ENCODE results near the gene CLDN11. TPM values are rescaled to one million over a fixed set of nuclear protein-coding genes. Genes with fewer than 3 reads are reported as not detected.

Gene CLDN11
- total and polyA plus RNA-seq, 10 of the 15 experiments (the other 5 are each of a cell fraction or from before 2014, with no cell fraction given): 0.15 TPM; not detected in 9

- ChIA-PET RAD21 (ENCODE audit: unreplicated experiment) (no interaction called here), POLR2A (no interaction called here), CTCF (interaction anchor here (0.9 kb wide), 1 partner anchor 327 kb away, joined by 3 read pairs; no protein-coding TSS in a partner anchor), SMC1A (ENCODE audit: uncharacterized antibody, unreplicated experiment) (no interaction called here)
- no peak overlapping the region for H3K4me3 ChIP-seq
- intact Hi-C loops (cut with micrococcal nuclease; ENCODE audit: unreplicated experiment): no loop called here
- DNase-seq (ENCODE audit: low read depth, low spot score): no peak
- no peaks in the 10 kb centered on the region for H3K4me1 ChIP-seq (ENCODE audit: control insufficient read depth, insufficient read depth, low read length)
- no peak overlapping the region for H3K27ac ChIP-seq (ENCODE audit: control insufficient read depth, insufficient read depth)
- no peak for FAIRE-seq
- no TSS peak for BruUV-seq (replicated peaks)
- in situ Hi-C loops (cut with MboI): no loop called here
- H3K9me3 ChIP-seq (replicated peaks; ENCODE audit: control insufficient read depth, insufficient read depth, low read length): no peaks in the 10 kb centered on the region
- TF ChIP-seq TCF3 (IDR thresholded peaks at IDR 0.05; ENCODE audit: borderline replicate concordance, insufficient read depth, low read depth, low read length) (no peak), E2F4 (IDR thresholded peaks at IDR 0.05; ENCODE audit: low read depth, low read length) (no peak), PKNOX1 (IDR thresholded peaks at IDR 0.05) (no peak), TCF12 (IDR thresholded peaks at IDR 0.05; ENCODE audit: low read depth, low read length) (no peak), FOXK2 (IDR thresholded peaks at IDR 0.05) (no peak), RAD51 (IDR thresholded peaks at IDR 0.05) (no peak), PAX8 (IDR thresholded peaks at IDR 0.05) (no peak), MYB (IDR thresholded peaks at IDR 0.05; ENCODE audit: borderline replicate concordance, low read depth, low read length) (no peak)
- H3K9ac ChIP-seq (ENCODE audit: control insufficient read depth, insufficient read depth, low read length): no peak overlapping the region
- ATAC-seq: no peak
- 28% methylated on average over 4 of the region's 4 CpGs for WGBS (ENCODE audit: insufficient coverage, insufficient replicate concordance, low lambda C conversion rate, missing lambda C conversion rate)
- no peaks in the 10 kb centered on the region for H4K20me1 ChIP-seq (ENCODE audit: control insufficient read depth, insufficient read depth)
- H3K4me2 ChIP-seq (ENCODE audit: control insufficient read depth, insufficient read depth): no peak overlapping the region
- no peaks in the 10 kb centered on the region for H3K36me3 ChIP-seq (ENCODE audit: control insufficient read depth in 2 of 2, insufficient read depth in 2 of 2, low read length in 1 of 2)
- H3K27me3 ChIP-seq (replicated peaks in 1 of 2; ENCODE audit: control insufficient read depth in 2 of 2, insufficient read depth in 2 of 2, low read length in 1 of 2): peaks cover 4 to 5% of the 10 kb centered on the region in 2 experiments; a peak in 2 of 4 replicates
- no peaks in the 10 kb centered on the region for H3K79me2 ChIP-seq (ENCODE audit: control insufficient read depth, insufficient read depth, low read length)
- H2AFZ ChIP-seq (ENCODE audit: control insufficient read depth, low read depth, low read length): no peak overlapping the region
Measured at GRCh38 chr3:170482199-170482598, 63.5 kb downstream of the CLDN11 start.
